Sigmoid colon (tissue), 4 donors: ENCODE results near the gene PPP1R9B.

Experiments
- CTCF ChIP-seq, 4 experiments: fragments of 450-650 bp in 3 of 4; fragments of 200-600 bp in 1 of 4; IDR thresholded peaks; one replicate each; pipeline ENCODE4 v1.5.1; 2016 to 2019; ENCODE audit warnings: antibody characterized with exemption in 4 of 4, mild to moderate bottlenecking in 3 of 4, moderate library complexity in 2 of 4
- EP300 ChIP-seq, 4 donors: sonication (generic); formaldehyde crosslinking; IDR thresholded peaks; one replicate each; pipeline ENCODE4 v1.6.1; 2017; ENCODE audit warnings: antibody characterized with exemption in 4 of 4
- POLR2A ChIP-seq, 2 donors: fragments of 450-650 bp; IDR thresholded peaks; one replicate each; pipeline ENCODE4 v1.6.1; 2016; ENCODE audit warnings: antibody characterized with exemption in 2 of 2, mild to moderate bottlenecking in 2 of 2, moderate library complexity in 2 of 2
- POLR2AphosphoS5 ChIP-seq, 4 donors: sonication (generic); formaldehyde crosslinking; IDR thresholded peaks; one replicate each; pipeline ENCODE4 v1.6.1; 2017; ENCODE audit warnings: antibody characterized with exemption in 4 of 4

- TF ChIP-seq CTCF (IDR thresholded peaks at IDR 0.05) (no peak), EP300 (IDR thresholded peaks at IDR 0.05) (no peak), POLR2A (IDR thresholded peaks at IDR 0.05) (no peak), POLR2AphosphoS5 (IDR thresholded peaks at IDR 0.05) (no peak)
Observed at GRCh38 chr17:50109207-50109606, 41.3 kb downstream of the PPP1R9B start.
